Stimulated activated CD4-positive, alpha-beta T cell treated with anti-CD3 and anti-CD28 coated beads, Interleukin-1b, Interleukin-23, amount 100 ng/mL, for 4 hours (primary cell): Measurements from ENCODE around the gene MEAK7.

Experiments
- DNase-seq, 2 donors: peaks; one replicate each; pipeline ENCODE4 v3.0.0-alpha.2; 2020; ENCODE audit warnings: low read depth in 2 of 2

Gene MEAK7, protein sequence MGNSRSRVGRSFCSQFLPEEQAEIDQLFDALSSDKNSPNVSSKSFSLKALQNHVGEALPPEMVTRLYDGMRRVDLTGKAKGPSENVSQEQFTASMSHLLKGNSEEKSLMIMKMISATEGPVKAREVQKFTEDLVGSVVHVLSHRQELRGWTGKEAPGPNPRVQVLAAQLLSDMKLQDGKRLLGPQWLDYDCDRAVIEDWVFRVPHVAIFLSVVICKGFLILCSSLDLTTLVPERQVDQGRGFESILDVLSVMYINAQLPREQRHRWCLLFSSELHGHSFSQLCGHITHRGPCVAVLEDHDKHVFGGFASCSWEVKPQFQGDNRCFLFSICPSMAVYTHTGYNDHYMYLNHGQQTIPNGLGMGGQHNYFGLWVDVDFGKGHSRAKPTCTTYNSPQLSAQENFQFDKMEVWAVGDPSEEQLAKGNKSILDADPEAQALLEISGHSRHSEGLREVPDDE

DNA sequence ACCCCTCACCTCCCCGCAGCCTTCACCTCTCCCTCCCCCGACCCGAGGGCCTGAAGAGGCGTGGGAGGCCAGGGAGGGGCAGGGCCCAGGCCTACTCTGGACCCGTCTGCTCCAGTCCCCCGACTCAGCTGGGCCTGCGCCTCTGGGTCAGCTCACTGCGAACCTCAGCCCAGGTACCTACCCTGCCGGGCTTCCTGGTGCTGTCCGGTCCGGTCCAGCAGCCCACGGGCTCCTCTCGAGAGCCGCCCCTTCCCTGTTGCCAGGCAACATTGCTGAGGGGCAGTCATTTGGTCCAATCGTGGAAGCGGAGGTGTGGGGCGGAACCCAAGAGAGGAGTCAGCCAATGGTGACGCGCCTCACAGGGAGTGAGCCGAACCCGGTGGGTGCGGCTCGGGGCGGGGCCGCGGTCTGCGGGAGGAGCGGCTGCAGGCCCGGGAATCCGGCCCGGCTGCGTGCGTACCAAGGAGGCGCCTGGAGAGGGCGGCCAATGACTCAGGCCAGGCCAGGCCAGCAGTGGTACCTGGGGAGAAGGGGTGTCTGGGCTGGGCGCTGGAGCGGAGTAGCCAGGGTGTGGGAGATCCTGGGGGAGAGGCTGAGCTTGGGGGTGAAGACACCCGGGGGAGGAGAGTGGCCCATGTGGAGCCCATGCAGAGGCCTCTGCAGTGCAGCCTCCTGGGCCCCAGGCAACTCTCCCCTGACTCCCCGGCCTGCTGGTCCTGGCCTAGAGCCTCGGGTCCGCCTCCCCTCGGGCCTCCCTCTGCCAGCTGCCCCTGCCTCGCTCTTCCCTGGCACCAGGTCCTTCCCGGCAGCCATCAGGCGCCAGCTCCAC, at the start of gene MEAK7:
TSS of gene MEAK7 (minus strand) at position 240 of the 829 bp plus-strand sequence. CDS start 6,573 bp downstream, outside the sequence.
- DNase-seq: peak; percentile 94 to 99

DNA sequence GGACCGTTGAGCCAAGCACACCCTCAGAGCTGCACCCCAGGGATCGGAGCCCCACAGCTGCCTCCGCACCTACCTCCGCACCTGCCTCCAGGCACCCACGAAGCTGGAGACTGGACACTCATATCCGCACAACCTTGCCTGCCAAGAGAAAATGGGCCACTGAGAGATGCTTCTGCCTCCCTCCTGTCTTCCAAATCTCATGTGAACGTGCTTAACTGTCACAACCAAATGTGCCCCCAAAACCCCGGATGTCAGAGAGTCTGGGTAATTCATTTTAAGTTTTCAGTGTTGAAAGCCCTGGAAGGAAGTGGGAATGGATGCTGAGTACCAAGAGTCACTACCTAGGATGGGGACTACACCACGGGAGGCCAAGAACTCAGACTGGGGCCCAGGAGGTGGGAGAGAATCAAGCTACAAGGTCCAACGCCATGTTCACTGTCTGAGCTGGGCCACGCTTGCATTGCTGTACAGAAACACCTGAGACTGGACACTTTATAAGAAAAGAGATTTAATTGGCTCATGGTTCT, 49.5 kb upstream of the MEAK7 start:
- DNase-seq: peak in 1 of 2 donors; percentile 14

DNA sequence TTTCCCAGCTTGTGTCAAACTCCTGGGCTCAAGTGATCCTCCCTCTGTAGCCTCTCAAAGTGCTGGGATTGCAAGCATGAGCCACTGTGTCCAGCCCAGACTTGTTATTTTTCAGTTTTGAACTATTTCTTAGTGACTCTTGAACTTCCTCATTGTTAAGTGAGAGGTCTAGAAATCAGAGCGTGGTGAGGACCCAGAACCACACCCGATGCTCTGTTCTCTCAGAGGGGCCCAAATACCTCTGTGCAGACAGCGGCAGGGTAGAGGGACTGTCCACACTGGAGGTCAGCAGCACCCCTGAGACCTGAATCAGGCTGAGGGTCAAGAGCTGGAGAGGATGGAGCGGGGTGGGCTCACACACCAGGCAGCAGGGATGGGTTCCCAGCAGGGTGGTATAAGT, 47.7 kb upstream of the MEAK7 start:
- DNase-seq: no peak

DNA sequence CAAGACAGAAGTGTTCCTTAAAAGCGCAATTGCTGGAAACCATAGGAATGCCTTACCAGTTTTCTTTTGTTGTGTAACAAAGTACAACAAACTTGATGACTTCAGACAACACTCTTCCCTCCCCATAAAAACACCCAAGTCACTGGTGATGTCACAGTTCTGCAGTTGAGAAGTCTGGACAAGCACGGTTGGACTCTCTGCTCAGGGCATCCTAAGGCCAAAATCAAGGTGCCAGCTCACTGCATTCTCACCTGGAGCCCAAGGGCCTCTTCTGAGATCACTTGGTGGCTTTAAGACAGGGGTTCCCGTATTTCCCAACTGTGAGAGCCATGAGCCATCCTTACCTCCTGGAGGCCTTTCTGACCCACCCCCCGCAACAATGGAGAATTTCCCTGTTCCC, 45.6 kb upstream of the MEAK7 start:
- no peak for DNase-seq

DNA sequence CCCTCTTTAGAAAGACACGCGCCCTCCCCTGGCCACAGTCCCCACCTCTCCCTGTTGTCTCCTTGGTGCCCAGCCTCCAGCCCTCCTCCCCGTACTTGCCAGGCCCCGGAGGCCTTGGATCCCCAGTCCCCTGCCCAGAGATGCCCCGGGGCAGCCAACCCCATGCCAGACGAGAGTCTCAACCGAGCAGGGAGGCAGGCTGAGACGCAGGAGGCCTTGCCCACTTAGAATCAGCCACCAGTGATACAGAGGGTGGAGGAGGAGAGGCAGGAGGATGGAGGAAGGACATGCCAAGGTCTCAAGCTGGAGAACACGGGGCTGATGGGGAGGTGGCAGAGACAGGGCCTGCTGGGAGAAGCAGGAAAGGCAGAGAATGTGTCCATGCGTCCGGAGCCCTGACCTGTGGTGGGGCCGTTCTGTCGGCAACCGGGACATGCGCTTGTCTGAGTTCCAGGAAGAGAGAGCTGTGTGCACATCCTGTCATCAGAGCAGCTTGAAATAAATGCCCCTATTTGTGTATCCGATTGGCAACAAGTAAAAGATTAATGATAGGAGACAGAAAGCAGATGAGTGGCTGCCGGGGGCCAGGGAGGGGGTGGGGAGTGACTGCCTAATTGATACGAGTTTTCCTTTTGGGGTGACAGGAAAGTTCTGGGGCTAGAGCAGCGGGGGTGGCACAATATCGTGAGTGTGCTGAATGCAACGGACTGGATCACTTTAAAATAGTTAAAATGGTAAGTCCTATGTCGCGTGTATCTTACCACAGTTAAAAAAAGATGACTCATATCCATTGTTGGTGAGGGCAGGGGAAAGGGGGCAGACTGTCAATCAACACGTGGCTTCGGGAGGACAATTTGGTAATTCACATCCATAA, 44.7 kb upstream of the MEAK7 start:
- peak; percentile 35 to 49 for DNase-seq

DNA sequence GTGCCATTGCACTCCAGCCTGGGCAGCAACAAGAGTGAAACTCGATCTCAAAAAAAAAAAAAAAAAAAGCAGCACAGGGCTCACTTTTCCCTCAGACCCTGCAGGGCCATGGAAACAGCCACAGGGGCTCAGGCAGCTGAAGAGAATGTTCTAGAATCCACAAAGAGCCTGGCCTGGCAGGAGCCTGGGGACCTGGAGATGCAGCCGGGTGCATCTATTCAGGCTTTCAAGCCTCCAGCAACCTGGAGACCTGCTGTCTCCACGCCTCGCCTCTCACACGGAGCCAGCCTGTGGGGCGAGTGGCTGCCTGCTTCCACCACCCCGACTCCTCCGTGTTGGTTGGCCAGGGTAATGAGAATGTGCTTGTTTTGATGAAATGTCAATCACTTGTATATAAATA, 44.0 kb upstream of the MEAK7 start:
- DNase-seq: peak in 1 of 2 donors; percentile 18

DNA sequence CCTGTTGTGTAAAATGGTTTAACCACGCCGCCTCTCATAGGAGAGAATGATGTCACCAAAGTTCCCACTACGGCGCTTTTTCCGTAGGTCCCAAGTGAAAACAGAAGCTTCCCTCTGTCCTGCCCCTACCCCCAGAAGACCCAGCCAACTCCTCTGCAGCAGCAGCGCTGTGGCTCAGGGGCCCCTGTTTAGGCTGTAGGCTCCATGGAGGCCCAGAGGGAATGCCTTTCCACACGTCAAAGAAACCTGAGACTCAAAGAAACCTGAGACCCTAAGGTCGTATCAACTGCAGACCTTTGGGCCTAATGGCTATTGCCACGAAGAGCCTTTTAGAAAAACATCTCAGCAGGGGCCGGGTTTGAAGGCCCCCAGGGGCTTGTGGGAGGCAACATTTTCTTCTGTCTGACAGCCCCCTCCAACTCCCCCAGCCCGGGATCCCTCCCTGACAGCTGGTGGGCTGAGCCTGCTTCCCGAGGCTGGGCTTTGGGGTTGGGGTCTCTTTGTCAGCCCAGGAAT, 43.1 kb upstream of the MEAK7 start:
- DNase-seq: peak in 1 of 2 donors; percentile 18

DNA sequence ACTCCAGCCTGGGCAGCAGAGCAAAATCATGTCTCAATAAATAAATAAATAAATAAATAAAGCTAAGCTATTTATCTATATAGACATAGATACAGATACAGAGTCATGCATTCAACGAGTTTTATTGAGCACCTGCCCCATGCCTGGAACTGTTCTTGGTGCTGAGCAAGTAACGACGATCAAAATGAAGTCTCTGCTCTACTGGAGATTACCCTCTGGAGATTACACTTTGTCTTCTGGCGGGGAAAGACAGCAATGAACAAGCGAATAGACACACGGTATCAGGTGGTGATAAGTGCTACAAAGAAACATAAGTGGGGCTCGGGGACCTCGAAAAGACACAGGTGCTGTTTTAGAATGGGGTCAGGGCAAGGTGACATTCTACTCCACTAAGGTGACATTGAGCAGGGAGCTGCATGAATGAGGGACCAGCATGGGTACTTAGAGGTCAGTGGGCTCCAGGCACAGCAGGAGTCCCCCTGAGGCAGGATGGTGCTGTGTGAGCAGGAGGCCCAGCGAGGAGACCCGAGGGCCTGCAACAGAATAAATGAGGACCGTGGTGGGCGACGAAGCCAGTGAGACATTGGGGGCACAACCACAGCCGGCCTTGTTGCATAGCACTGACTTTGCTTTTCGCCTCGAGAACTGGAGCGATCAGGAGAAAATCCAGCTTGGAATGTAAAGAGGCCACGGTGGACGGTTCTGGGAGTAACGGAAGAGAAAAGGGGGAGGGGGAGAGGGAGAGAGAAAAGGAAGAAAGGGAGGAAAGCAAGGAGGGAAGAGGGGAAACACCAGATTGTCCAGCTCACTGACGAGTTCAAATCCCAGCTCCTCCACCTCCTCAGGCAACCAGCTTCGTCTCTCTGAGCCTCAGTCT, 42.4 kb upstream of the MEAK7 start:
- DNase-seq: no peak

DNA sequence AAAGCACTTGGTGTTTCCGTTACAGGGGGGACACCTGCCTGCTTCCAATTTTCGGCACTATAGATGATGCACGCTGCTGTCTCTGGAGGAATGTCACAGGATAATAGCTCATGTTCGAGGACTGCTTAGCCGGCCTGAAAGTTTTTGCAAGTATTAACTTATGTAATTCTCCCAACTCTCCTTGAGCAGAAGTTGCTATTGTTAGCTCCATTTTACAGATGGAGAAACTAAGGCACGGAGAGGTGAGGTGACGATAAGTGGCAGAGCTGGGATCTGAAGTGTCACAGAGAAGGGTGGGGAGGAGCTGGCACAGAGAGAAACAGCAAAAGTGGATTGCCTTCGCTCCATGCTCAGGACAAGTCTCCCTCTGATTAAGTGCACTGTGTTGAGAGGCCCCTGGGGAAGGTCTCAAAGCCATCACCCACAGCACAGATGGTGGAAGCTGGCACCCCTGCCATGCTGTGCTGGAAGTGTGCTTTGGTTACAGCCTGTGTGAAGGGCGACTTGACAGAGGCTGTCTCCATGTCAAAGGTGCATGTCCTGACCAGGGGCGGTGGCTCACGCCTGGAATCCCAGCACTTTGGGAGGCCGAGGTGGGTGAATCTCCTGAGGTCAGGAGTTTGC, 40.8 kb upstream of the MEAK7 start:
- no peak for DNase-seq

DNA sequence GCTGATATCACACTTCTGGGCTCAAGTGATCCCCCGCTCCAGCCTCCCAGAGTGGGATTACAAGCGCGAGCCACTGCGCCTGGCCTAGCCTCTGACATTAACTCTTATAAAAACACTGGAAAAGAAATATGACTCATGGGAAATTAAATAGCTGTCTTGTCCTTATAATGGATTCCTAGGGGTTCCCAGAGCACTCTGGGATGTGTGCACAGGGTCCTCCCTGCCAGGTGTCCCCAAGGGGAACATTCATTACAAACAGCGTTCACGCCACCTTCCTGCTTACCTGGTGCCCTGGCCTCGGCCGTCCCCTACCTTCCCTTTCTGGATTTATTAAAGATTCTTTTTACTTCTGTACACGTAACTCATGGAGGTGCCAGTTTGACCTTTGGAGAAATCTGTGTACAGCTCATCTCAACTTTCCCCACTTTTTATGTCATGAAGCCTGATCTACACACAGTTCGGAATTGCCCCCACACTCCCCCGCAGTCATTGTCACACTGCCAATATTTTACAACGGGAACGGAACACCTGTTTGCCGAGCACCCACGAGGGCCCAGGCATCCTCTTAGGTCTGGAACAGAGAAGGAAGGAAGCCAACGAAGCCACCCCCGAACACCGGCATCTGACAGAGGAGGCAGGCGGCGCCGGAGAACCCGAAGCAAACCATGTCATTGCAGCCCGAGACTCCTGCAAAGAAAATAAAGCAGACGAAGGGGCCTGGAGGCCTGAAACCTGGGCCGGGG, 39.7 kb upstream of the MEAK7 start:
- DNase-seq: peak; percentile 39 to 55

DNA sequence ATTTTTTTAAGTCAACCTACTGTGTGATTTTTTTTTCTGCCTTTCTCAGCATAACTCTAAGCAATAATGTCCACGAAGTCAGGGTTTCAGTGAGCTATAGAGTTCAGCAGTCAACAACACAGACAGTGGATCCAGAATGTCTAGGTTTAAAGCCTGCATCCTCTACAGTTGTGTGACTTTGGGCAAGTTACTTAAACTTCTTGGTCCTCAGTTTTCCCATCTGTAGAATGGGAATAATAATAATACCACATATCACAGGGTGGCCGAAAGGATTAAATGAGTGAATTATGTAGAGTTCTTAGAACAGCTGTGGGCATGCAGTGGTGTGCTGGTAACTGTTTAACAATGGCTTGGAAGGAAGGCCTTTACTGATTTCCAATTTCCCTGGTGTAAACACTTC, 38.8 kb upstream of the MEAK7 start:
- DNase-seq: no peak

DNA sequence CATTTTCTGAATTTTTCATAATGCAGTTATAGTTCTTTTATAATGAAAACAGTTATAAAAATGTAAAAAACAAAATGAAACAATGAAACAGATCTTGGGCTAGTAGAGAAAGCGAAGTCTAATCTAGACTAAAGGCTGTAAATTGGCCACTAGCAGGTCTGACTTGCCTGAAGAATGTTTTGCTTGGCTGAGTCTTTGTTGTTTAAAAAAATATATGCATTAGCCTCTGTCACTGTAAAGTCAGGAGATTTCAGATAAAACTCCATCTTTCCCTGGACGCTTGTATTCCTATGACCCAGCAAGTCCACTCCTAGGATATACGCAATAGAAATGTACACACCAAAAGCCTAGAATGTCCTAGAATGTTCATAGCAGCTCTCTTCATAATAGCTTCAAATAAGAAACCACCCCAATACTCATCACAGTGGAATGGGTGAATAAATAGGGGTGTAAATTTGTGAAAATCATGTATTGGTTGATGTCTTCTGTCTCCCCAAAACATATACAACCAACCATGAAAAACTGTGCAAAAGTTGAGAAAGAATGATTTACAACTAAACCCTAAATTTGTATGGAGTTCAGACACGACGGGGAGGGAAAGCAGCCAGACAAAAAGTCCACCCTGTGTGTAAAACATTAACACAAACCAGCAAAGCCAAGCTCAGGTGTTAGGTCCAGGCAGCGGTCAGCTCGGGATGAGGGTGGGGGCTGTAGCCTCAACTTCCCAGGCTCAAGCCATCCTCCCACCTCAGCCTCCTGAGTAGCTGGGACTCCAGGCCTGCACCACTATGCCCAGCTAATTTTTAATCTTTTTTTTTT, 37.7 kb upstream of the MEAK7 start:
- DNase-seq: no peak

DNA sequence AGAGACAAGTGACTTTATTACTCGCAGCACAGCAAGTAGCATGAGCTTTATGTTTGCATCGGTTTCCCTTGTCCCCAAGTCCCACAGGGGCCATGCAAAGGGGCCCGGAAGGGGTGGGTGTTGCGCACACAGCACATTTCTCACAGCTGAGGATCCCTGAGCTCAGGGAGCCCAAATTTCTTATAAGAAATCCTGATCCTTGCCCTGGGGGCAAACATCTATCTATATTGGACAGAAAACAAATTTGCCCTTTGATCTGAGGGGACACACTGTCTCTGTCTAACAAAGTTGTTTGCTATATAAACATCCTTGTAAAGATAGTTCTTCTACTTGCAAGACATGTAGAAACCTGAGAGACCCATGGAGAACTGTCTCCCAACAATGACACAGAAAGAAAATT, 35.7 kb upstream of the MEAK7 start:
- DNase-seq: no peak

DNA sequence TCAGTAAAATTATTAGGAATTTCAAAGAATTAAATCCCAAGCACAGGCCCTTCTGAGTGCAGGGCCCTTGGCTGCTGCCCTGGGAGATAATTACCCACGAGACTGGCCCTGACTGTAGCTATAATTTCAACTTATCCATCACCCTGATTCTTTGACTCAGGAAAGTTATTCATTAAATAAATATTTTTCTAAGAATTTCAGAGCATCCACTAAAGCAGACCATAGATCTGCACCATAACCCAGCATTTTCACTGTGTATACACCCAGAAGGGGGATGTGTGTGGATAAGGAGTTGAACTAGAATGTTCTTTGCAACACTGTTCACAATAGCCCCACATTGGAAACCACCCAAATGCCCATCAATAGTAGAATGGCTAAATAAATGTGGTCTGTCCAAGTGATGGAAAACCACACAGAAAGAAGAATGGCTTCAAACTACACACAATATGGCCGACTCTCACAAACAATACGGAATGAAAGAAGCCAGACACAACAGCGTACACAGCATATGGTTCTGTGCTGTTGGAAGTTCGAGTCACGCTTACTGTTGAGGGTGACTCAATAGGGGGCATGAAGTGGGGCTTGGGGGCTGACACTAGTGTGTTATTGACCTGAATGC, 33.9 kb upstream of the MEAK7 start:
- DNase-seq: no peak

DNA sequence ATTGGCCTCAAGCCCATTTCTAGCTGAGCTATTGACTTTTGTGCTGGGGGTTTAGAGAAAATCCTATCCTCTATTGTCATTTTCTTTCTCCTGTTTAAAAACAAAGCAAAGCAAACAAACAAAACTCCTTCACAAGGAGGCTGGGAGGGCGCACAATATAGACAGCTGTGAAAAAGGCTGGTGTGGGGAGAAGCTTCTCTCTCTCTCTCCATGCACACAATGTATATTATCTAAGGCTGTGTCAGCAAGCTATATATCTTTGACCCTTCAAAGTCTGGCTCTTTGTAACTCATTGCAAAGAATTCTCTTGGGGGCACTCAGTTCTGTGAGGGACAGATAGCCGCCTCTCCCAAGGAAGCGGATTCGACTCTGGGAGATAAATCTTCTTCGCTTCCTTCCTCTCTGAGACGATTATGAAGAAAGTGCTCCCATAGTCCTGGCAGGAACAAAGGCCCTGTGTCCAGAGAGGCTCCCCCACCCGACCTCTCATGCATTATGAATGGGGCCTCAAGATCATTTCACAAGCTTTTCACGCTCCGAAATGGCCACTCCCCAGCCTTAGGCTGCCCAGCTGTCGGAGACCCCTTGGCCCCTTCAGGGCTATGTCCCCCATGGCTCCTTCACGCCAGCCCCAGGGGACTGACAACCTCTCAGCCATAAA, 33.2 kb upstream of the MEAK7 start:
- no peak for DNase-seq

DNA sequence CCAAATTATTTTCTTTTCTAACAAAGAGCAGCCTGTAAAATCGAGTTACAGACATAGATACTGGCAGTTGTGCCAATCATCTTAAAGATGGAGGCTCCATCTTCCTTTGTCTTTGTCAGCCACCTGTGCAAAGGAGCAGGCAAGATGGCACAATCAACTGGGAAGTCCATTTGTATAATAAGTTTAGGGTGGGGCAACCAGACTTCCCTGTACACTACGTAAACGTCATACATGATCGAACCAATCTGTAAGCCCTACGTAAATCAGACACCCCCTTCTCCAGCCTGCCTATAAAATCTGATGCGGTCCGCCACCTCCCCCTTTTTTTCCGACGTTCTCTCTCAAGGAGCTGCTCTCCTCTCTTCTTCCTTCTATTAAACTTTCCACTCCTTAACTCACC, 31.4 kb upstream of the MEAK7 start:
- DNase-seq: no peak

DNA sequence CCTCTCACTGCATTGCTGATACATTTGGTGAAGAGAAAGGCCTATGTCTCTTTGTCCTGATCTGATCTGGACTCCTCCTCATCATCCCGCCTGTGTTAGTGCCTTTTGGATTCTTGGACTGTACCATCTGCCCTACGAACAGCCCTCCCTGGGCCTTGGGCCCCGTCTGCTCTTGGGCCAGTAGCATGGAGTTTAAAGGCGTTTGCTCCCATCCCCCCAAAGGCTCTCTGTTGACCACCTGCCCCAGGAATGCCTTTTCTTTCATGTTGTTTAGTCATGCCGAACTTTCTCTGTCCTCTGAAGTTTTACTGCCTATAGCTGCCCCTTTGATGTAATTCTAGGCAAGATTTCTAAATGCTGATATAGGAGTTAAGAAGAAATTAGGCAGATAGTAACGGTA, 30.9 kb upstream of the MEAK7 start:
- DNase-seq: no peak
